Aorta (tissue), 5 donors: ENCODE data around the gene NEDD4L. TPM values are rescaled to one million over a fixed set of nuclear protein-coding genes. Genes with fewer than 3 reads are reported as not detected.

Experiments
- ATAC-seq: fragments of 200-7000 bp; cut with Tn5 transposase; one replicate; pipeline ENCODE4 v1.9.1; 2022; ENCODE audit warnings: moderate library complexity; ENCODE audit not compliant: low FRiP score
- DNase-seq, 2 donors: peaks; one replicate each; pipeline ENCODE4 v3.0.0-alpha.2; 2020
- H3K27ac ChIP-seq, 2 donors: one replicate each; pipeline ENCODE4 v1.5.1; 2013; ENCODE audit warnings: low read length in 2 of 2, mild to moderate bottlenecking in 2 of 2, moderate library complexity in 2 of 2, control low read depth in 1 of 2, inconsistent platforms in 1 of 2, low read depth in 1 of 2
- H3K27me3 ChIP-seq, 2 donors: one replicate each; pipeline ENCODE4 v1.6.1; 2013; ENCODE audit warnings: control low read depth in 1 of 2, low read length in 1 of 2, mild to moderate bottlenecking in 1 of 2, moderate library complexity in 1 of 2; ENCODE audit not compliant: insufficient read depth in 2 of 2, control insufficient read depth in 1 of 2
- H3K36me3 ChIP-seq, 2 donors: one replicate each; pipeline ENCODE4 v1.6.1; 2013; ENCODE audit warnings: control low read depth in 1 of 2, low read length in 1 of 2, mild to moderate bottlenecking in 1 of 2; ENCODE audit not compliant: insufficient read depth in 2 of 2, control insufficient read depth in 1 of 2
- H3K4me1 ChIP-seq, 2 donors: one replicate each; pipeline ENCODE4 v1.6.1; 2013; ENCODE audit warnings: low read length in 2 of 2, control low read depth in 1 of 2, mild to moderate bottlenecking in 1 of 2, moderate library complexity in 1 of 2; ENCODE audit not compliant: insufficient read depth in 2 of 2, control insufficient read depth in 1 of 2
- H3K4me3 ChIP-seq, 2 donors: one replicate each; pipeline ENCODE4 v1.5.1; 2013; ENCODE audit warnings: low read length in 2 of 2, control low read depth in 1 of 2, mild to moderate bottlenecking in 1 of 2
- H3K9me3 ChIP-seq: one replicate; pipeline ENCODE4 v1.6.1; 2013; ENCODE audit warnings: mild to moderate bottlenecking, low read length; ENCODE audit not compliant: control insufficient read depth
- WGBS, 2 donors: extraction: QIAGEN DNeasy Blood & Tissue Kit; methylation state at CpG; one replicate each; pipeline ENCODE4 v1.1.7; 2013; 5-methylcytosine and 5-hydroxymethylcytosine counted together
- intact Hi-C, 2 donors: fragments of 100-400 bp; cut with DNase I; formaldehyde crosslinking; loops; one replicate each; pipeline versions ENCODE4 v1.14.2 to v1.15.0; 2022
- polyA plus RNA-seq, 2 donors: library from polyadenylated mRNA; stranded (reverse); fragments of 200-250 nt; gene quantifications; one replicate each; pipeline ENCODE4 v1.2.3, GENCODE V29; 2013
- total RNA-seq, 2 donors: library from RNA; stranded (reverse); fragmentation: NEBNext Ultra II Directional; extraction: Animal tissue kit (Norgen Biotek cat#: 25700); gene quantifications; one replicate each; pipeline ENCODE4 v1.2.1, GENCODE V29; 2021
- donor health status: healthy with polysubstance abuse.
- donor health status: Bipolar disorder and iron deficiency.
- donor health status: DM: no; HTN: no; CAD: no.
- donor health status: DM: no; HTN: no; CAD: no.
- donor health status: DM: yes; HTN: yes; CAD: no.

NEDD4L gene
- total and polyA plus RNA-seq, 4 donors, result 4.0 to 24.0 (median 17.8) TPM

- 94 to 97% methylated on average over 3 of the region's 3 CpGs for WGBS, 2 donors
- no peak for DNase-seq
- no peak for ATAC-seq
- Histone ChIP-seq H3K27ac (no peak overlapping the region), H3K4me1 (no peaks in the 10 kb centered on the region), H3K9me3 (no peaks in the 10 kb centered on the region), H3K36me3 (no peaks in the 10 kb centered on the region), H3K4me3 (no peak overlapping the region), H3K27me3 (no peaks in the 10 kb centered on the region)
- intact Hi-C loops, result no loop called here
Observed at GRCh38 chr18:58065956-58066355, 21.9 kb downstream of the NEDD4L start.

GRCh38 chr18:58067601-58068000 is 23.6 kb downstream of the NEDD4L start:
- H3K27ac ChIP-seq, result no peak overlapping the region
- no peak for DNase-seq
- no peak for ATAC-seq
- intact Hi-C loops, result no loop called here
- 91 to 92% methylated on average over 2 of the region's 2 CpGs for WGBS, 2 donors
- H3K4me1 ChIP-seq, result no peaks in the 10 kb centered on the region
- H3K27me3 ChIP-seq, result no peaks in the 10 kb centered on the region
- H3K4me3 ChIP-seq, result no peak overlapping the region
- no peaks in the 10 kb centered on the region for H3K36me3 ChIP-seq
- H3K9me3 ChIP-seq, result no peaks in the 10 kb centered on the region

- no peak for ATAC-seq
- Histone ChIP-seq H3K27me3 (no peaks in the 10 kb centered on the region), H3K36me3 (no peaks in the 10 kb centered on the region), H3K27ac (no peak overlapping the region), H3K4me3 (no peak overlapping the region), H3K4me1 (no peaks in the 10 kb centered on the region), H3K9me3 (no peaks in the 10 kb centered on the region)
- DNase-seq, result no peak
- intact Hi-C loops, result no loop called here
Observed at GRCh38 chr18:58069099-58069498, 25.1 kb downstream of the NEDD4L start.

- Histone ChIP-seq H3K4me3 (no peak overlapping the region), H3K9me3 (no peaks in the 10 kb centered on the region), H3K27me3 (no peaks in the 10 kb centered on the region), H3K27ac (no peak overlapping the region), H3K36me3 (no peaks in the 10 kb centered on the region), H3K4me1 (no peaks in the 10 kb centered on the region)
- intact Hi-C loops, result no loop called here
- WGBS, 2 donors, result 82 to 83% methylated on average over 3 of the region's 3 CpGs
- ATAC-seq (no peak), DNase-seq (no peak)
Observed at GRCh38 chr18:58069721-58070292, 25.8 kb downstream of the NEDD4L start.

GRCh38 chr18:58076052-58076451 is 32.0 kb downstream of the NEDD4L start:
- intact Hi-C loops, result no loop called here
- WGBS, 2 donors, result 84 to 85% methylated on average over 2 of the region's 2 CpGs

GRCh38 chr18:58077329-58077728 is 33.3 kb downstream of the NEDD4L start:
- H3K4me3 ChIP-seq, result no peak overlapping the region
- H3K27me3 ChIP-seq, result no peaks in the 10 kb centered on the region
- H3K27ac ChIP-seq, result no peak overlapping the region
- 87% methylated on average over 9 of the region's 9 CpGs for WGBS, 2 donors
- intact Hi-C loops, result no loop called here
- H3K4me1 ChIP-seq, result no peaks in the 10 kb centered on the region
- DNase-seq (no peak), ATAC-seq (no peak)
- no peaks in the 10 kb centered on the region for H3K36me3 ChIP-seq
- no peaks in the 10 kb centered on the region for H3K9me3 ChIP-seq

More at GRCh38 chr18:58076052-58076451, 32.0 kb downstream of the NEDD4L start:
- DNase-seq, result no peak
- H3K27ac ChIP-seq, result no peak overlapping the region
- no peaks in the 10 kb centered on the region for H3K9me3 ChIP-seq
- H3K4me3 ChIP-seq, result no peak overlapping the region
- ATAC-seq, result no peak
- H3K27me3 ChIP-seq, result no peaks in the 10 kb centered on the region
- no peaks in the 10 kb centered on the region for H3K4me1 ChIP-seq
- H3K36me3 ChIP-seq, result no peaks in the 10 kb centered on the region

- intact Hi-C loops, result no loop called here
- WGBS, 2 donors, result 94 to 95% methylated on average over 11 of the region's 11 CpGs
- ATAC-seq, result no peak
Observed at GRCh38 chr18:58078889-58079573, 35.0 kb downstream of the NEDD4L start.

GRCh38 chr18:58080451-58080850 is 36.4 kb downstream of the NEDD4L start:
- no peak for ATAC-seq
- H3K36me3 ChIP-seq, result no peaks in the 10 kb centered on the region
- H3K27ac ChIP-seq, result no peak overlapping the region
- DNase-seq, result no peak
- H3K4me3 ChIP-seq, result no peak overlapping the region
- intact Hi-C loops, result no loop called here
- 93 to 94% methylated on average over 3 of the region's 3 CpGs for WGBS, 2 donors
- H3K27me3 ChIP-seq, result no peaks in the 10 kb centered on the region
- H3K4me1 ChIP-seq, result no peaks in the 10 kb centered on the region
- no peaks in the 10 kb centered on the region for H3K9me3 ChIP-seq

More at GRCh38 chr18:58078889-58079573, 35.0 kb downstream of the NEDD4L start:
- Histone ChIP-seq H3K27me3 (no peaks in the 10 kb centered on the region), H3K9me3 (no peaks in the 10 kb centered on the region), H3K4me3 (no peak overlapping the region), H3K27ac (no peak overlapping the region), H3K4me1 (no peaks in the 10 kb centered on the region), H3K36me3 (no peaks in the 10 kb centered on the region)
- no peak for DNase-seq

GRCh38 chr18:58087928-58088690 is 44.1 kb downstream of the NEDD4L start:
- intact Hi-C loops, result no loop called here
- H3K4me1 ChIP-seq, result no peaks in the 10 kb centered on the region
- no peaks in the 10 kb centered on the region for H3K9me3 ChIP-seq
- no peaks in the 10 kb centered on the region for H3K27me3 ChIP-seq
- DNase-seq (no peak), ATAC-seq (no peak)
- H3K27ac ChIP-seq, result no peak overlapping the region
- no peaks in the 10 kb centered on the region for H3K36me3 ChIP-seq
- no peak overlapping the region for H3K4me3 ChIP-seq
- 87% methylated on average over 6 of the region's 6 CpGs for WGBS, 2 donors
